Chondrocyte (in vitro differentiated cells): Measurements from ENCODE around the gene SULT1C2. TPM values are rescaled to one million over a fixed set of nuclear protein-coding genes. Genes with fewer than 3 reads are reported as not detected.

Source experiments
- DNase-seq: peaks from one replicate; pipeline ENCODE4 v3.0.0; 2021; ENCODE audit warnings: mixed read lengths, low spot score
- H3K27ac Mint-ChIP-seq: one replicate; pipeline ENCODE4 v1.8.0; 2021; ENCODE audit warnings: mild to moderate bottlenecking, moderate library complexity, mixed read lengths; ENCODE audit not compliant: unreplicated experiment
- H3K27me3 Mint-ChIP-seq: 2 replicates; pipeline ENCODE4 v1.8.0; 2021; ENCODE audit warnings: low read depth, mixed read lengths
- H3K36me3 Mint-ChIP-seq: 2 replicates; pipeline ENCODE4 v1.8.0; 2021; ENCODE audit warnings: low read depth, mixed read lengths
- H3K4me1 Mint-ChIP-seq: 2 replicates; pipeline ENCODE4 v1.8.0; 2021; ENCODE audit warnings: low read depth, mild to moderate bottlenecking, mixed read lengths
- H3K4me3 Mint-ChIP-seq: one replicate; pipeline ENCODE4 v1.8.0; 2021; ENCODE audit warnings: mild to moderate bottlenecking, moderate library complexity, mixed read lengths; ENCODE audit not compliant: unreplicated experiment
- H3K9me3 Mint-ChIP-seq: 2 replicates; pipeline ENCODE4 v1.8.0; 2021; ENCODE audit warnings: low read depth, mixed read lengths
- total RNA-seq: library from RNA; stranded (reverse); gene quantifications from 3 replicates; pipeline ENCODE4 v1.2.1, GENCODE V29; 2021
- TF ChIP-seq, protein P1 (sequence below): fragments of 200-600 bp; sonication (generic); IDR thresholded peaks from 2 replicates; pipeline ENCODE4 v1.5.0; 2021; ENCODE audit warnings: antibody characterized with exemption, mild to moderate bottlenecking, moderate library complexity

The SULT1C2 gene
- total RNA-seq, 1 donor from 2014 or later, result 0.27 TPM

DNA sequence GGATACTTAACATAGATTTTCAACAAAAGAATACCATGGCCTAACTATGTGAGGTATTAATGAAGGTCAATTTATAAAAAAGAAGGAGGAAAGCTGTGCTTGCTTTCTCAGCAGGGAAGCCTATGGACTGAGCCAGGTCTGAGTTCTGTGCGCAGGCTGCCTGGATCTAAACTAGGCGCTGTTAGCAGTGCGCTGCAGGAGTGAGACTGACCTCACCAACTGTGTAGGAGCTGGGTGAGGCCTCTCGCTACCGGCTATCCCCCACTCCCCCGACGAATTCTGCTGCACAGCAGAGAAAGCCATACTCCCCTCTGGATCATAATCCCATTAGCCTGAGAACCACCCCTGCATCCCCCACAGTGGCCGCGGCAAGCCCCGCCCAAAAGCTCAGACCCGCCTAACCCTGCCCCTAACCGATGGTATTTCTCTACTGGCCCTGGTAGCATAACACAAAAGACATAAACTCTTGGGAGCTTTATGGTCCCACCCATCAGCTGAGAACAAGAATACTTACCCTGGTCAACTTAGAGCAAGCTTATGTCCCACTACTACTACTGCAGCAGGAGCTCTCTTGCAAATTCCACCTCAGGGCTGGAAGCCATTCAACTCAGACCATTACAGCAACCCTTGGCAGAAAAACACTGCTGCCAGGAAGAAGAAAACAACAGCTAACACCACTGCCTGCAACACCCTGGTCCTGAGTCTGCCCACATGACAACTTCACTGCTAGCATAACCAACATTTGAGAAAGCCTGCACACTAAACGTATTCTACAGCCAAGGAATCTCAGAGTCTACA is 28.0 kb downstream of the SULT1C2 start:
- Mint-ChIP-seq H3K36me3 (no peaks in the 10 kb centered on the region), H3K27ac (no peak overlapping the region), H3K9me3 (peaks cover 2% of the 10 kb centered on the region), H3K4me1 (peaks cover 12% of the 10 kb centered on the region), H3K27me3 (no peaks in the 10 kb centered on the region), H3K4me3 (no peak overlapping the region)
- DNase-seq, result no peak
- TF ChIP-seq, protein P1, sequence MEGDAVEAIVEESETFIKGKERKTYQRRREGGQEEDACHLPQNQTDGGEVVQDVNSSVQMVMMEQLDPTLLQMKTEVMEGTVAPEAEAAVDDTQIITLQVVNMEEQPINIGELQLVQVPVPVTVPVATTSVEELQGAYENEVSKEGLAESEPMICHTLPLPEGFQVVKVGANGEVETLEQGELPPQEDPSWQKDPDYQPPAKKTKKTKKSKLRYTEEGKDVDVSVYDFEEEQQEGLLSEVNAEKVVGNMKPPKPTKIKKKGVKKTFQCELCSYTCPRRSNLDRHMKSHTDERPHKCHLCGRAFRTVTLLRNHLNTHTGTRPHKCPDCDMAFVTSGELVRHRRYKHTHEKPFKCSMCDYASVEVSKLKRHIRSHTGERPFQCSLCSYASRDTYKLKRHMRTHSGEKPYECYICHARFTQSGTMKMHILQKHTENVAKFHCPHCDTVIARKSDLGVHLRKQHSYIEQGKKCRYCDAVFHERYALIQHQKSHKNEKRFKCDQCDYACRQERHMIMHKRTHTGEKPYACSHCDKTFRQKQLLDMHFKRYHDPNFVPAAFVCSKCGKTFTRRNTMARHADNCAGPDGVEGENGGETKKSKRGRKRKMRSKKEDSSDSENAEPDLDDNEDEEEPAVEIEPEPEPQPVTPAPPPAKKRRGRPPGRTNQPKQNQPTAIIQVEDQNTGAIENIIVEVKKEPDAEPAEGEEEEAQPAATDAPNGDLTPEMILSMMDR, result no peak

DNA sequence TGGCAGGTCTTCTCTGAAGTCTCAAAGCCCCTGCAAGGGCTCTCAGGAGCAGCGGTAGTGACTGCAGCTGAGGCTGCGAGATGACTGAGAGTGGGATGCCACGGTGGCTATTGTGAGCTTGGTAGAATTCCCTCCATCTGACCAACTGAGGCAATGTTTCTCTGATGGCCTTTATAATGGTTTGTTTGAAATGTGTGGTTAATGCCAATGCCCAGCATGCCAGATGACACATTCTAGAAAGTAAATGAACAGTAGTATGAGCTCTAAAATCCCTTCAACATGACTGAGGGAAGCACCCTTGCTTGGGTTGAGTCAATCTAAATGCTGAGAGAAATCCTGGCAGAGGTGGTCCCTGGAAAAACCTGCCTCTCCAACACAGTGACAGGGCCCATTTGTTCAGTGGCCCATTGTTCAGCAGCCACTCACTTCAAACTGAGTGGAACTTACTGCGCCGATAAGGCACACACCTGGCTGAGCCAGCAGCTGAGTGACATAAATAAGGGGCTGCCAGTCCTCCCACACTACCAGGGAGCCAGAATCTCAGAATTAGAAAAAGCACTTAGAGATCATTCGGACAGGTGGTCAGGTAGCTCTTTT is 31.7 kb downstream of the SULT1C2 start:
- H3K4me3 Mint-ChIP-seq, result no peak overlapping the region
- H3K27me3 Mint-ChIP-seq, result no peaks in the 10 kb centered on the region
- no peaks in the 10 kb centered on the region for H3K36me3 Mint-ChIP-seq
- TF ChIP-seq, protein P1, result no peak
- no peak overlapping the region for H3K27ac Mint-ChIP-seq
- DNase-seq, result no peak
- peaks cover 30% of the 10 kb centered on the region for H3K4me1 Mint-ChIP-seq
- H3K9me3 Mint-ChIP-seq, result no peaks in the 10 kb centered on the region

DNA sequence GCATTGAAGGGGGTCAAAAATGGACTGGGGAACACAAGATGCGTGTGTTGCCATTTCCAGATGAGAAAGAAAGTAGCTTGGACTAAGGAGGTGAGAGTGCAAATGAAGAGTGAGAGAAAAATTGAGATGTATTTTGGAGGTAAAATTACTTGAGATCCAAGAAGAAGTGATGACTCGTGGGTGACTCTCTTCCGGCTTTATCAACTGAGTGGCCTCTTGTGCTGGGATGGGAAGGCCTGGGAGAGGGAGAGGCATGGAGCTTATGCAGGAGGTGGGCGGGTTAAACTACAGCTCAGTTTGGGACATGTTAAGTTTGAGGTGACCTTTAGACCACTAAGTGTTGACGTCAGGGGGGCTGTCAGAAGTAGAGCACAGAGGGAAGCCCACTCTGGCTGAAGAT is 34.9 kb downstream of the SULT1C2 start:
- no peaks in the 10 kb centered on the region for H3K9me3 Mint-ChIP-seq
- H3K27me3 Mint-ChIP-seq, result no peaks in the 10 kb centered on the region
- peaks cover 29% of the 10 kb centered on the region for H3K4me1 Mint-ChIP-seq
- H3K36me3 Mint-ChIP-seq, result no peaks in the 10 kb centered on the region
- DNase-seq, result no peak
- TF ChIP-seq, protein P1, result no peak
- peak overlapping the region; percentile 79 for H3K27ac Mint-ChIP-seq
- no peak overlapping the region for H3K4me3 Mint-ChIP-seq

DNA sequence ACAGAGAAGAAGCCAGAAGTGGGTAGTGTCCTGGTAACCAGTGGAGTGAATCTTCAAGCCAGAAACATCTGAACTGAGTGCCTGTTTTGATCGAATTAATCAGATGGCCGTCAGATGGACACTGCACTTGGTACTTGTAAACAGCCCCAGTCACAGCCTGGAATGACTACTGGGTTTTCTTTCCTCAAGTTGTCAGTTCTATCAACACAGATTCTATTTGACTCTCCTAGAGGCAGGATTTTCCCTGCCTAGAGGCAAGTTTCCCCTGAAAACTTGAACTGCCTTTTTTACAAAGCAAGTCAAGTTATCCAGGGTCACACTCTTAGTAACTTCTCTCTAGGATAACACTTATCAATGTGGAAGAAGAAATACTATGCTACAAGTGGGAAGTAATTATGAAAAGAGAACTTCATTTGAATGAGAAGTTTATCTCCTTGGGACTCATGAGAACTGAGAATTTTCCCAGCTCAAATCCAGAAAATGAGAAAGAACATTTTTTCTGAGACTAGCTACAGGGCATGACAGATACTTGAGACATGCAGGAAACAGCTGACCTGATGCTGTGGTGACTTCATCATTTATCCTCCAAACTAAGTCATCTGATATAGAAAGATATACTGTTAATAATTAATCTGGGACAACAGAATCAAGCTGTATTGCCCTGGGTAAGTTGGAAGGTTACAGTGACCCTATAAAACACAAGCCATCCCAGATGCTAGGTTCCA is 36.0 kb downstream of the SULT1C2 start:
- H3K27me3 Mint-ChIP-seq, result no peaks in the 10 kb centered on the region
- peaks cover 23% of the 10 kb centered on the region for H3K4me1 Mint-ChIP-seq
- no peaks in the 10 kb centered on the region for H3K36me3 Mint-ChIP-seq
- H3K9me3 Mint-ChIP-seq, result no peaks in the 10 kb centered on the region
- no peak overlapping the region for H3K4me3 Mint-ChIP-seq
- peak overlapping the region; percentile 79 for H3K27ac Mint-ChIP-seq
- TF ChIP-seq, protein P1, result no peak
- no peak for DNase-seq

DNA sequence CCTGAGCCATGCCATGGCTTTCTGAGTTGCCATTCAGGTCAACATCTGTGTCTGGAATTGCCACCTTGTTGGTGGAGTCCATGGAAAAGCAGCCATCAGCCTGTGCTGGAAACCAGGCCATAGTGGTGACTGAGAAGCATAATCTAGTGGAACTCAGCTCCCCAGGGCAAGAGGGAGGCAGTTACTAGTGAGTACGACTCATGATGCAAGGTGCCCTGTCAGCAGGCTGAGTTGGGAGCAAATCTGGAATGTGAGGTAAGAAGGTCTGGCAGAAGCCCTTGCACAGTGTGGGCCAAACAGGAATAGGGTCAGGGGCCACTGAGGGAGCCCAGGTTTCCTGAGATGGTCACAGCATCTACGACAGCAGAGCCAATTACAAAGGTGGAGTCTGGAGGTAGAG is 37.1 kb downstream of the SULT1C2 start:
- Mint-ChIP-seq H3K27ac (no peak overlapping the region), H3K4me1 (peaks cover 26% of the 10 kb centered on the region), H3K4me3 (no peak overlapping the region), H3K27me3 (no peaks in the 10 kb centered on the region), H3K36me3 (no peaks in the 10 kb centered on the region), H3K9me3 (no peaks in the 10 kb centered on the region)
- TF ChIP-seq, protein P1, result no peak
- no peak for DNase-seq
